Panc1 (cell line): ENCODE measurements around the gene GNLY.

ENCODE experiments used
- POLR2AphosphoS5 ChIP-seq: IDR thresholded peaks from 2 replicates; pipeline ENCODE4 v1.6.1; 2012; ENCODE audit warnings: mild to moderate bottlenecking, low read depth, low read length, moderate library complexity
- TCF7L2 ChIP-seq: IDR thresholded peaks from 2 replicates; pipeline ENCODE4 v1.6.1; 2011; ENCODE audit warnings: mild to moderate bottlenecking, low read depth, low read length, inconsistent platforms
- TF ChIP-seq, protein P1 (sequence below): fragments of 450-650 bp; IDR thresholded peaks from 2 replicates; pipeline ENCODE4 v1.5.1; 2017; ENCODE audit warnings: mild to moderate bottlenecking

DNA sequence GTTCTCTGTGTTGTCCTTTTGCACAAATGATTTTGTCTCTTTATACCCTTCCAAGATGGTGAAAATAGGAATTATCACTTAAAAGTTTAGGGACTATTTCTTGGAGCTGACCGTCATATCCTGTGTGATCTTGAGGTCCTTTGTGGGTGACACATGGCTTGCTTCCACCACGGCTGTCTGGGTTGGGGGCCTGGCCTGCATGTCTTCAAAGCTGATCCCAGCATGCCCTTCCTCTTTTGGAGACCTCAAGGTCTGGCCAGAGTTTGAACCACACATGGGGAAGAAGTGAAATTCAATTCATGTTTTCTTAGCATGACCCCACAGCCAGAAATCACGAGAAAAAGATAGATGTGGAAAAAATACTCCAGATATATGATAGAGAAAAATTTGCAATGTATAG is 40.2 kb upstream of the GNLY start:
- TF ChIP-seq, protein P1, sequence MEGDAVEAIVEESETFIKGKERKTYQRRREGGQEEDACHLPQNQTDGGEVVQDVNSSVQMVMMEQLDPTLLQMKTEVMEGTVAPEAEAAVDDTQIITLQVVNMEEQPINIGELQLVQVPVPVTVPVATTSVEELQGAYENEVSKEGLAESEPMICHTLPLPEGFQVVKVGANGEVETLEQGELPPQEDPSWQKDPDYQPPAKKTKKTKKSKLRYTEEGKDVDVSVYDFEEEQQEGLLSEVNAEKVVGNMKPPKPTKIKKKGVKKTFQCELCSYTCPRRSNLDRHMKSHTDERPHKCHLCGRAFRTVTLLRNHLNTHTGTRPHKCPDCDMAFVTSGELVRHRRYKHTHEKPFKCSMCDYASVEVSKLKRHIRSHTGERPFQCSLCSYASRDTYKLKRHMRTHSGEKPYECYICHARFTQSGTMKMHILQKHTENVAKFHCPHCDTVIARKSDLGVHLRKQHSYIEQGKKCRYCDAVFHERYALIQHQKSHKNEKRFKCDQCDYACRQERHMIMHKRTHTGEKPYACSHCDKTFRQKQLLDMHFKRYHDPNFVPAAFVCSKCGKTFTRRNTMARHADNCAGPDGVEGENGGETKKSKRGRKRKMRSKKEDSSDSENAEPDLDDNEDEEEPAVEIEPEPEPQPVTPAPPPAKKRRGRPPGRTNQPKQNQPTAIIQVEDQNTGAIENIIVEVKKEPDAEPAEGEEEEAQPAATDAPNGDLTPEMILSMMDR, result no peak
- TF ChIP-seq POLR2AphosphoS5 (no peak), TCF7L2 (no peak)
